Vagina (tissue), 2 donors: ENCODE data around the gene PCGF2.

ENCODE experiments used
- CTCF ChIP-seq, 3 experiments: fragments of 450-650 bp in 2 of 3; fragments of 200-600 bp in 1 of 3; sonication (generic) in 1 of 3; IDR thresholded peaks; one replicate each; pipeline ENCODE4 v1.5.1; 2017 to 2019; ENCODE audit warnings: antibody characterized with exemption in 3 of 3, mild to moderate bottlenecking in 2 of 3, moderate library complexity in 2 of 3
- POLR2AphosphoS5 ChIP-seq, 2 donors: sonication (generic); formaldehyde crosslinking; IDR thresholded peaks; one replicate each; pipeline ENCODE4 v1.9.0; 2017; ENCODE audit warnings: antibody characterized with exemption in 2 of 2, mild to moderate bottlenecking in 2 of 2, low read depth in 1 of 2; ENCODE audit not compliant: insufficient read depth in 1 of 2

- TF ChIP-seq POLR2AphosphoS5 (IDR thresholded peaks at IDR 0.05; ENCODE audit: insufficient read depth in 1 of 2, low read depth in 1 of 2) (peak; percentile 58 to 78), CTCF (IDR thresholded peaks at IDR 0.05) (no peak)
Measured at GRCh38 chr17:38693700-38694329, 54.3 kb downstream of the PCGF2 start.
